H9 (cell line): ENCODE data around the gene TCF4. TPM values are rescaled to one million over a fixed set of nuclear protein-coding genes. Genes with fewer than 3 reads are reported as not detected.

ENCODE experiments used
- DNase-seq: peaks from one replicate; pipeline ENCODE4 v3.0.0-alpha.2; 2017
- H2AFZ ChIP-seq: one replicate; pipeline ENCODE4 v1.6.1; 2013; ENCODE audit warnings: mild to moderate bottlenecking, low read length, control low read depth, moderate library complexity
- H2AK5ac ChIP-seq: 2 replicates; pipeline ENCODE4 v1.6.1; 2013; ENCODE audit warnings: low read length, control low read depth, mixed read lengths; ENCODE audit not compliant: insufficient read length
- H2BK120ac ChIP-seq: one replicate; pipeline ENCODE4 v1.6.1; 2013; ENCODE audit warnings: low read depth, mild to moderate bottlenecking, low read length, control low read depth, inconsistent platforms; ENCODE audit not compliant: poor library complexity, severe bottlenecking
- H2BK12ac ChIP-seq: 2 replicates; pipeline ENCODE4 v1.6.1; 2013; ENCODE audit warnings: low read length, control low read depth, mixed read lengths, low read depth; ENCODE audit not compliant: insufficient read length
- H2BK15ac ChIP-seq: 2 replicates; pipeline ENCODE4 v1.6.1; 2013; ENCODE audit warnings: low read depth, low read length, control low read depth
- H2BK20ac ChIP-seq: one replicate; pipeline ENCODE4 v1.6.1; 2013; ENCODE audit warnings: low read depth, mild to moderate bottlenecking, low read length, control low read depth, inconsistent platforms; ENCODE audit not compliant: poor library complexity, severe bottlenecking
- H2BK5ac ChIP-seq: 2 replicates; pipeline ENCODE4 v1.6.1; 2013; ENCODE audit warnings: low read length, control low read depth, mixed read lengths; ENCODE audit not compliant: insufficient read length
- H3K14ac ChIP-seq: 2 replicates; pipeline ENCODE4 v1.6.1; 2013; ENCODE audit warnings: low read length, control low read depth; ENCODE audit not compliant: insufficient read depth
- H3K18ac ChIP-seq: 2 replicates; pipeline ENCODE4 v1.6.1; 2013; ENCODE audit warnings: low read depth, mild to moderate bottlenecking, mixed read lengths, low read length, control low read depth; ENCODE audit not compliant: insufficient read length
- H3K23ac ChIP-seq: 2 replicates; pipeline ENCODE4 v1.6.1; 2013; ENCODE audit warnings: low read length, control low read depth, mixed read lengths, low read depth; ENCODE audit not compliant: insufficient read length
- H3K23me2 ChIP-seq: 2 replicates; pipeline ENCODE4 v1.6.1; 2013; ENCODE audit warnings: low read depth, mild to moderate bottlenecking, mixed read lengths, low read length, control low read depth; ENCODE audit not compliant: insufficient read length, poor library complexity, severe bottlenecking
- H3K27ac ChIP-seq: 2 replicates; pipeline ENCODE4 v1.5.1; 2013; ENCODE audit warnings: low read length, control low read depth, mixed read lengths, low read depth; ENCODE audit not compliant: insufficient read length
- H3K27me3 ChIP-seq: 2 replicates; pipeline ENCODE4 v1.6.1; 2013; ENCODE audit warnings: low read length, control low read depth, inconsistent platforms; ENCODE audit not compliant: insufficient read depth
- H3K4ac ChIP-seq: 2 replicates; pipeline ENCODE4 v1.6.1; 2013; ENCODE audit warnings: low read depth, mild to moderate bottlenecking, control low read depth, inconsistent platforms, low read length, moderate library complexity
- H3K4me1 ChIP-seq: 2 replicates; pipeline ENCODE4 v1.6.1; 2013; ENCODE audit warnings: low read length, control low read depth, inconsistent platforms; ENCODE audit not compliant: insufficient read depth
- H3K4me2 ChIP-seq: 2 replicates; pipeline ENCODE4 v1.6.1; 2013; ENCODE audit warnings: low read length, control low read depth, mixed read lengths; ENCODE audit not compliant: insufficient read length, insufficient read depth
- H3K56ac ChIP-seq: 2 replicates; pipeline ENCODE4 v1.6.1; 2013; ENCODE audit warnings: low read depth, mild to moderate bottlenecking, mixed read lengths, low read length, control low read depth; ENCODE audit not compliant: insufficient read length
- H3K79me1 ChIP-seq: 2 replicates; pipeline ENCODE4 v1.6.1; 2013; ENCODE audit warnings: low read depth, mild to moderate bottlenecking, moderate library complexity, low read length, control low read depth, inconsistent platforms; ENCODE audit not compliant: insufficient read depth, poor library complexity, severe bottlenecking
- H3K79me2 ChIP-seq: 2 replicates; pipeline ENCODE4 v1.6.1; 2013; ENCODE audit warnings: low read length, control low read depth, inconsistent platforms; ENCODE audit not compliant: insufficient read depth
- H3K9ac ChIP-seq: 2 replicates; pipeline ENCODE4 v1.6.1; 2013; ENCODE audit warnings: low read length, control low read depth, mixed read lengths; ENCODE audit not compliant: insufficient read length; ENCODE audit errors: extremely low read depth
- H3K9me3 ChIP-seq: one replicate; pipeline ENCODE4 v1.6.1; 2013; ENCODE audit warnings: low read depth, low read length, inconsistent platforms; ENCODE audit not compliant: control insufficient read depth
- H3T11ph ChIP-seq: one replicate; pipeline ENCODE4 v1.6.1; 2013; ENCODE audit warnings: mild to moderate bottlenecking, low read length, control low read depth, inconsistent platforms
- H4K20me1 ChIP-seq: one replicate; pipeline ENCODE4 v1.6.1; 2013; ENCODE audit not compliant: control insufficient read depth, insufficient read length, insufficient read depth
- H4K5ac ChIP-seq: 2 replicates; pipeline ENCODE4 v1.6.1; 2013; ENCODE audit warnings: low read depth, mild to moderate bottlenecking, mixed read lengths, low read length, control low read depth; ENCODE audit not compliant: insufficient read length
- H4K8ac ChIP-seq: replicated peaks from 2 replicates; pipeline ENCODE4 v1.6.1; 2013; ENCODE audit warnings: low read length, control low read depth, mixed read lengths, low read depth; ENCODE audit not compliant: insufficient read length
- H4K91ac ChIP-seq: 2 replicates; pipeline ENCODE4 v1.6.1; 2013; ENCODE audit warnings: low read depth, mild to moderate bottlenecking, moderate library complexity, mixed read lengths, low read length, control low read depth; ENCODE audit not compliant: insufficient read length
- H3K27ac Mint-ChIP-seq, 3 experiments: 2 replicates in 2 of 3; 3 replicates in 1 of 3; pipeline ENCODE4 v1.8.0; 2020 to 2021; ENCODE audit warnings: mixed read lengths in 3 of 3, mild to moderate bottlenecking in 1 of 3, moderate library complexity in 1 of 3
- H3K27me3 Mint-ChIP-seq: 2 replicates; pipeline ENCODE4 v1.8.0; 2021; ENCODE audit warnings: low read depth, mild to moderate bottlenecking, moderate library complexity, mixed read lengths
- H3K36me3 Mint-ChIP-seq, 3 experiments: 2 replicates in 2 of 3; 3 replicates in 1 of 3; pipeline ENCODE4 v1.8.0; 2020 to 2021; ENCODE audit warnings: low read depth in 3 of 3, mixed read lengths in 3 of 3; ENCODE audit not compliant: insufficient read depth in 1 of 3
- H3K4me1 Mint-ChIP-seq, 2 experiments: 2 replicates each; pipeline ENCODE4 v1.8.0; 2020; ENCODE audit warnings: mixed read lengths in 2 of 2
- H3K4me3 Mint-ChIP-seq, 2 experiments: 2 replicates in 1 of 2; 3 replicates in 1 of 2; pipeline ENCODE4 v1.8.0; 2020 to 2021; ENCODE audit warnings: mild to moderate bottlenecking in 2 of 2, mixed read lengths in 2 of 2, moderate library complexity in 1 of 2
- H3K9me3 Mint-ChIP-seq, 2 experiments: 2 replicates in 1 of 2; 3 replicates in 1 of 2; pipeline ENCODE4 v1.8.0; 2020; ENCODE audit warnings: mild to moderate bottlenecking in 2 of 2, mixed read lengths in 2 of 2, moderate library complexity in 1 of 2
- WGBS: extraction: QIAGEN DNeasy Blood & Tissue Kit; methylation state at CpG from one replicate; pipeline ENCODE4 v1.1.7; 2013; ENCODE audit warnings: missing lambda C conversion rate, low lambda C conversion rate, mixed read lengths; ENCODE audit not compliant: insufficient read length; ENCODE audit errors: extremely low coverage; 5-methylcytosine and 5-hydroxymethylcytosine counted together
- total RNA-seq: library from RNA; stranded (reverse); gene quantifications from 2 replicates; pipeline ENCODE4 v1.2.1, GENCODE V29; 2021
- TF ChIP-seq, protein P1 (sequence below): fragments of 200-600 bp; sonication (generic); conservative IDR thresholded peaks from 3 replicates; pipeline ENCODE4 v1.8.0; 2021; ENCODE audit warnings: antibody characterized with exemption, mild to moderate bottlenecking

Gene TCF4
- total RNA-seq, 1 experiment from 2014 or later = 99.4 TPM

DNA sequence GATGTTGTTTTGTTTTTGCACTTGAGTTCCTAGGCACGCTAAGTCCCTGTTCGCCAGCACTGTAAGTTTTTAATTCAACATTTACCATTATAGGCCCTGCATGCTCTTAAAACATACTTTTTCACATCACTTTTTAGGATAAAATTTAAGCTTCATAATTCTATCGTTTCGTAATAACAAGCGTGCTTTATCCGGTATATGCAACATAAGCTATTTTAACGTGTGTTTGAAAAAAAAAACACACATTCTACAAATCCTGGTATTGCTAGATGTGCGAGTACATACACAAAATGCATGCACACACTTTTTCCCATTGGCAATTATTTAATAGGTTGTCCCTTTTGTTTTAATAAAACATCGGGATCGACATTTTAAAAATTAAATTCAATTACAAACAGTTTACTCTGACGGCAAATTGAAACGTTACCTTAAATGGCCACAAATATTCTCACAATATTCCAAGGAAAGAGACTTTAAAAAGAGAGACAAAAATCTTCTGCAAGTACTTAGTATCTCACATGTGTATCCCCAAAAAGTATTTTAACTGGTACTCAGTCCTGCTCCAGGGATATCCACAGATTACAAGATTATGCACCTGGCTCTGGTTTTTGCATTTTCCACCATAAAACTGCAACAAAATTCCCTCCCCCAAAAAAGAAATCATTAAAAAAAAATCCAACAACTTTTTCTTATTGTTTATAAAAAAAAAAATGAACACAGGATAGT is 1.0 kb upstream of the TCF4 start:
- H4K20me1 ChIP-seq = no peaks in the 10 kb centered on the region
- no peak overlapping the region for H2BK5ac ChIP-seq
- no peak overlapping the region for H3K18ac ChIP-seq
- no peaks in the 10 kb centered on the region for H3K79me1 ChIP-seq
- H4K5ac ChIP-seq = no peak overlapping the region
- H2BK12ac ChIP-seq = no peak overlapping the region
- H3K23ac ChIP-seq = no peak overlapping the region
- H3K79me2 ChIP-seq = peaks cover 3% of the 10 kb centered on the region; the same call in 1 of the 2 replicates
- no peaks in the 10 kb centered on the region for H3K9me3 ChIP-seq
- no peaks in the 10 kb centered on the region for H3K9me3 Mint-ChIP-seq
- no peak overlapping the region for H2AK5ac ChIP-seq
- no peak for DNase-seq
- WGBS = no CpG with 5 or more reads among the region's 12 CpGs
- peaks cover 11% of the 10 kb centered on the region for H3K23me2 ChIP-seq
- H2AFZ ChIP-seq = no peak overlapping the region
- H3K4ac ChIP-seq = no peak overlapping the region
- H3K36me3 Mint-ChIP-seq = peaks cover 7 to 18% (median 17%) of the 10 kb centered on the region in 3 experiments; a peak in 6 of 7 replicates
- no peak overlapping the region for H2BK120ac ChIP-seq
- peaks cover 28 to 33% of the 10 kb centered on the region in 2 experiments for H3K4me1 Mint-ChIP-seq
- H2BK15ac ChIP-seq = no peak overlapping the region
- no peak overlapping the region for H3T11ph ChIP-seq
- H3K56ac ChIP-seq = peak overlapping the region; percentile 34
- no peak overlapping the region for H4K91ac ChIP-seq
- peak overlapping the region; percentile 13; the same call in 1 of the 2 replicates for H3K14ac ChIP-seq
- no peak overlapping the region for H4K8ac ChIP-seq
- H3K27ac ChIP-seq = peak overlapping the region; percentile 91
- H3K4me2 ChIP-seq = peak overlapping the region; percentile 87
- H3K9ac ChIP-seq = peak overlapping the region; percentile 99
- no peaks in the 10 kb centered on the region for H3K27me3 Mint-ChIP-seq
- H2BK20ac ChIP-seq = no peak overlapping the region
- H3K4me1 ChIP-seq = peaks cover 4% of the 10 kb centered on the region; the same call in 1 of the 2 replicates
- H3K27me3 ChIP-seq = no peaks in the 10 kb centered on the region
- TF ChIP-seq, protein P1, sequence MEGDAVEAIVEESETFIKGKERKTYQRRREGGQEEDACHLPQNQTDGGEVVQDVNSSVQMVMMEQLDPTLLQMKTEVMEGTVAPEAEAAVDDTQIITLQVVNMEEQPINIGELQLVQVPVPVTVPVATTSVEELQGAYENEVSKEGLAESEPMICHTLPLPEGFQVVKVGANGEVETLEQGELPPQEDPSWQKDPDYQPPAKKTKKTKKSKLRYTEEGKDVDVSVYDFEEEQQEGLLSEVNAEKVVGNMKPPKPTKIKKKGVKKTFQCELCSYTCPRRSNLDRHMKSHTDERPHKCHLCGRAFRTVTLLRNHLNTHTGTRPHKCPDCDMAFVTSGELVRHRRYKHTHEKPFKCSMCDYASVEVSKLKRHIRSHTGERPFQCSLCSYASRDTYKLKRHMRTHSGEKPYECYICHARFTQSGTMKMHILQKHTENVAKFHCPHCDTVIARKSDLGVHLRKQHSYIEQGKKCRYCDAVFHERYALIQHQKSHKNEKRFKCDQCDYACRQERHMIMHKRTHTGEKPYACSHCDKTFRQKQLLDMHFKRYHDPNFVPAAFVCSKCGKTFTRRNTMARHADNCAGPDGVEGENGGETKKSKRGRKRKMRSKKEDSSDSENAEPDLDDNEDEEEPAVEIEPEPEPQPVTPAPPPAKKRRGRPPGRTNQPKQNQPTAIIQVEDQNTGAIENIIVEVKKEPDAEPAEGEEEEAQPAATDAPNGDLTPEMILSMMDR = no peak
- H3K4me3 Mint-ChIP-seq = peak overlapping the region; percentile 79 to 90
- peak overlapping the region; percentile 95 to 96 (median 96) for H3K27ac Mint-ChIP-seq
